Neuronal stem cell (in vitro differentiated cells): ENCODE results near the gene CFL1.

Experiments used
- DNase-seq: peaks from one replicate; pipeline ENCODE4 v3.0.0-alpha.2; 2013; ENCODE audit warnings: low spot score
- H2AFZ ChIP-seq: one replicate; pipeline ENCODE4 v1.6.1; 2013; ENCODE audit warnings: mild to moderate bottlenecking, low read length, inconsistent platforms
- H2AK5ac ChIP-seq: 2 replicates; pipeline ENCODE4 v1.6.1; 2013; ENCODE audit warnings: low read depth, mild to moderate bottlenecking, inconsistent platforms, low read length, moderate library complexity, mixed read lengths
- H2BK120ac ChIP-seq: 2 replicates; pipeline ENCODE4 v1.6.1; 2013; ENCODE audit warnings: low read depth, mild to moderate bottlenecking, inconsistent platforms, low read length, moderate library complexity, mixed read lengths
- H2BK12ac ChIP-seq: one replicate; pipeline ENCODE4 v1.6.1; 2013; ENCODE audit warnings: low read length, inconsistent platforms
- H2BK15ac ChIP-seq: 2 replicates; pipeline ENCODE4 v1.6.1; 2013; ENCODE audit warnings: mild to moderate bottlenecking, low read length, inconsistent platforms, mixed read lengths
- H2BK5ac ChIP-seq: one replicate; pipeline ENCODE4 v1.6.1; 2013; ENCODE audit warnings: inconsistent platforms, mild to moderate bottlenecking, low read length, moderate library complexity
- H3K14ac ChIP-seq: one replicate; pipeline ENCODE4 v1.6.1; 2013; ENCODE audit warnings: low read length, inconsistent platforms
- H3K18ac ChIP-seq: 2 replicates; pipeline ENCODE4 v1.6.1; 2013; ENCODE audit warnings: low read length, inconsistent platforms
- H3K23ac ChIP-seq: 2 replicates; pipeline ENCODE4 v1.6.1; 2013; ENCODE audit warnings: low read depth, mild to moderate bottlenecking, mixed read lengths, low read length, inconsistent platforms; ENCODE audit not compliant: poor library complexity
- H3K27ac ChIP-seq: replicated peaks from 3 replicates; pipeline ENCODE4 v1.5.1; 2013; ENCODE audit warnings: low read length, inconsistent platforms
- H3K27me3 ChIP-seq, 3 experiments: 2 replicates each; pipeline ENCODE4 v1.6.1; 2013; ENCODE audit warnings: low read length in 3 of 3, mild to moderate bottlenecking in 2 of 3, inconsistent platforms in 1 of 3, low read depth in 1 of 3, mixed read lengths in 1 of 3, moderate library complexity in 1 of 3; ENCODE audit not compliant: control insufficient read depth in 3 of 3, insufficient read depth in 3 of 3
- H3K36me3 ChIP-seq, 2 donors: replicated peaks in 1 of 2; 2 replicates each; pipeline ENCODE4 v1.6.1; 2013; ENCODE audit warnings: low read length in 2 of 2; ENCODE audit not compliant: control insufficient read depth in 2 of 2, insufficient read depth in 2 of 2
- H3K4ac ChIP-seq: 2 replicates; pipeline ENCODE4 v1.6.1; 2013; ENCODE audit warnings: inconsistent platforms, mild to moderate bottlenecking, low read length, moderate library complexity
- H3K4me1 ChIP-seq, 2 donors: 1 replicate in 1 of 2; 2 replicates in 1 of 2; pipeline ENCODE4 v1.6.1; 2013; ENCODE audit warnings: low read length in 2 of 2, low read depth in 1 of 2; ENCODE audit not compliant: control insufficient read depth in 2 of 2, insufficient read depth in 1 of 2
- H3K4me2 ChIP-seq: one replicate; pipeline ENCODE4 v1.6.1; 2013; ENCODE audit warnings: mild to moderate bottlenecking, low read length, inconsistent platforms; ENCODE audit not compliant: insufficient read depth, poor library complexity, severe bottlenecking
- H3K4me3 ChIP-seq, 2 donors: 2 replicates each; pipeline ENCODE4 v1.5.1; 2013; ENCODE audit warnings: low read length in 2 of 2, mild to moderate bottlenecking in 2 of 2, inconsistent platforms in 1 of 2, moderate library complexity in 1 of 2
- H3K79me1 ChIP-seq: one replicate; pipeline ENCODE4 v1.6.1; 2013; ENCODE audit warnings: low read depth, mild to moderate bottlenecking, inconsistent platforms, low read length, moderate library complexity
- H3K9ac ChIP-seq: one replicate; pipeline ENCODE4 v1.6.1; 2013; ENCODE audit warnings: mild to moderate bottlenecking, low read depth, low read length, inconsistent platforms; ENCODE audit not compliant: poor library complexity
- H3K9me3 ChIP-seq, 2 donors: replicated peaks in 1 of 2; 2 replicates each; pipeline versions ENCODE3 to v1.6.1; 2013; ENCODE audit warnings: low read length in 2 of 2, mild to moderate bottlenecking in 2 of 2, inconsistent platforms in 1 of 2, low read depth in 1 of 2, mixed read lengths in 1 of 2, moderate library complexity in 1 of 2; ENCODE audit not compliant: control insufficient read depth in 2 of 2, insufficient read depth in 1 of 2
- H4K8ac ChIP-seq: one replicate; pipeline ENCODE4 v1.6.1; 2013; ENCODE audit warnings: low read depth, mild to moderate bottlenecking, inconsistent platforms, low read length, moderate library complexity
- H4K91ac ChIP-seq: one replicate; pipeline ENCODE4 v1.6.1; 2013; ENCODE audit warnings: low read length, low read depth, mild to moderate bottlenecking, inconsistent platforms; ENCODE audit not compliant: poor library complexity
- WGBS, 2 donors: extraction: QIAGEN DNeasy Blood & Tissue Kit; methylation state at CpG; one replicate each; pipeline ENCODE4 v1.1.7; 2013; ENCODE audit warnings: missing lambda C conversion rate in 2 of 2, mixed read lengths in 1 of 2; ENCODE audit not compliant: insufficient read length in 2 of 2, insufficient replicate concordance in 1 of 2; ENCODE audit errors: extremely low coverage in 2 of 2; 5-methylcytosine and 5-hydroxymethylcytosine counted together

The CFL1 gene

GRCh38 chr11:65852508-65853245, 5.3 kb downstream of the CFL1 start:
- H3K27me3 ChIP-seq = no peaks in the 10 kb centered on the region
- H2AFZ ChIP-seq = no peak overlapping the region
- DNase-seq = no peak
- H3K4me1 ChIP-seq = peaks cover 4 to 6% of the 10 kb centered on the region in 2 donors
- H4K8ac ChIP-seq = no peak overlapping the region
- no peak overlapping the region for H3K27ac ChIP-seq
- H2BK5ac ChIP-seq = no peak overlapping the region
- peaks cover 51 to 55% of the 10 kb centered on the region in 2 donors for H3K36me3 ChIP-seq
- H2BK120ac ChIP-seq = no peak overlapping the region
- peaks cover 23% of the 10 kb centered on the region for H3K79me1 ChIP-seq
- peak overlapping the region in 1 of 2 donors; percentile 53 for H3K4me3 ChIP-seq
- H3K23ac ChIP-seq = peak overlapping the region; percentile 75
- no peak overlapping the region for H3K4ac ChIP-seq
- H4K91ac ChIP-seq = no peak overlapping the region
- H3K14ac ChIP-seq = no peak overlapping the region
- H3K4me2 ChIP-seq = no peak overlapping the region
- peaks cover 6 to 14% of the 10 kb centered on the region in 2 donors for H3K9me3 ChIP-seq
- no peak overlapping the region for H2BK12ac ChIP-seq
- no CpG with 5 or more reads among the region's 33 CpGs for WGBS, 2 donors
- no peak overlapping the region for H2AK5ac ChIP-seq
- H2BK15ac ChIP-seq = no peak overlapping the region
- no peak overlapping the region for H3K18ac ChIP-seq
- H3K9ac ChIP-seq = no peak overlapping the region

GRCh38 chr11:65851811-65852507, 6.0 kb downstream of the CFL1 start:
- Histone ChIP-seq H2AFZ (no peak overlapping the region), H3K27ac (no peak overlapping the region), H2BK12ac (no peak overlapping the region), H3K9ac (no peak overlapping the region), H3K9me3 (peaks cover 6 to 14% of the 10 kb centered on the region in 2 donors), H3K23ac (peak overlapping the region; percentile 75), H3K4me2 (no peak overlapping the region), H2AK5ac (no peak overlapping the region), H3K4me3 (no peak overlapping the region), H2BK5ac (no peak overlapping the region), H3K4me1 (peaks cover 4 to 6% of the 10 kb centered on the region in 2 donors), H3K14ac (no peak overlapping the region), H2BK120ac (no peak overlapping the region), H3K18ac (no peak overlapping the region), H2BK15ac (no peak overlapping the region), H4K8ac (no peak overlapping the region), H4K91ac (no peak overlapping the region), H3K79me1 (peaks cover 17% of the 10 kb centered on the region), H3K36me3 (peaks cover 51 to 55% of the 10 kb centered on the region in 2 donors), H3K4ac (no peak overlapping the region), H3K27me3 (no peaks in the 10 kb centered on the region)
- DNase-seq = no peak
- no CpG with 5 or more reads among the region's 10 CpGs for WGBS, 2 donors

GRCh38 chr11:65851083-65851579, 6.8 kb downstream of the CFL1 start:
- no peak for DNase-seq
- Histone ChIP-seq H3K14ac (no peak overlapping the region), H2BK15ac (no peak overlapping the region), H3K36me3 (peaks cover 47 to 48% of the 10 kb centered on the region in 2 donors), H3K79me1 (peaks cover 12% of the 10 kb centered on the region), H4K8ac (no peak overlapping the region), H3K27ac (no peak overlapping the region), H2BK5ac (peak overlapping the region; percentile 78), H3K4me3 (no peak overlapping the region), H3K4me2 (no peak overlapping the region), H3K9me3 (peaks cover 6 to 14% of the 10 kb centered on the region in 2 donors), H2BK12ac (peak overlapping the region; percentile 30), H3K23ac (no peak overlapping the region), H4K91ac (no peak overlapping the region), H2BK120ac (no peak overlapping the region), H2AFZ (no peak overlapping the region), H3K18ac (peak overlapping the region; percentile 54), H3K9ac (no peak overlapping the region), H2AK5ac (no peak overlapping the region), H3K4ac (no peak overlapping the region), H3K27me3 (no peaks in the 10 kb centered on the region), H3K4me1 (peaks cover 0 to 4% of the 10 kb centered on the region in 2 donors)
- no CpG with 5 or more reads among the region's 14 CpGs for WGBS, 2 donors
